Neural progenitor cell (in vitro differentiated cells): Measurements from ENCODE around the gene CCDC66.

Experiments
- EZH2 ChIP-seq: fragments of 200-600 bp; sonication (generic); IDR thresholded peaks from 2 replicates; pipeline ENCODE4 v1.6.1; 2017; ENCODE audit warnings: antibody characterized with exemption, mild to moderate bottlenecking, moderate library complexity
- TF ChIP-seq, protein P1 (sequence below): fragments of 200-600 bp; sonication (generic); IDR thresholded peaks from 2 replicates; pipeline ENCODE4 v1.5.1; 2017; ENCODE audit warnings: antibody characterized with exemption, mild to moderate bottlenecking

DNA sequence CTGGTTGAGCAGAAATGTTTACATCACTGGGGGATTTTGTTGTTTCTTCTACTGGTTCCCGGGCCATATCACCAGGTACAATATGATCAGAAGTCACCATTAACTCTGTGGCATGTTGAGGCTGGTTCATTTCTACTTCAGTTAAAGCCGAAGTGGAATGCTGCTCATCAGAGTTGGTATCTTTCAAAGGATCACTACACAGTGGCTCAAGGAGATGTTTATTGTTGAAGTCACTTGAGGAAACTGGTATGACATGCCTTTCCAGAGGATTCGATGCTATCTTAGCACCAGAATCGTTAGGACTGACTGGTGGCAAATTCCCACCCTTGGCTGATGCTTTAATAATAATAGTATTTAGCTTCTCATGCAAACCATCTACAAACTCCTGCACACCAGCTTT lies 76.2 kb downstream of the CCDC66 start:
- TF ChIP-seq, protein P1, sequence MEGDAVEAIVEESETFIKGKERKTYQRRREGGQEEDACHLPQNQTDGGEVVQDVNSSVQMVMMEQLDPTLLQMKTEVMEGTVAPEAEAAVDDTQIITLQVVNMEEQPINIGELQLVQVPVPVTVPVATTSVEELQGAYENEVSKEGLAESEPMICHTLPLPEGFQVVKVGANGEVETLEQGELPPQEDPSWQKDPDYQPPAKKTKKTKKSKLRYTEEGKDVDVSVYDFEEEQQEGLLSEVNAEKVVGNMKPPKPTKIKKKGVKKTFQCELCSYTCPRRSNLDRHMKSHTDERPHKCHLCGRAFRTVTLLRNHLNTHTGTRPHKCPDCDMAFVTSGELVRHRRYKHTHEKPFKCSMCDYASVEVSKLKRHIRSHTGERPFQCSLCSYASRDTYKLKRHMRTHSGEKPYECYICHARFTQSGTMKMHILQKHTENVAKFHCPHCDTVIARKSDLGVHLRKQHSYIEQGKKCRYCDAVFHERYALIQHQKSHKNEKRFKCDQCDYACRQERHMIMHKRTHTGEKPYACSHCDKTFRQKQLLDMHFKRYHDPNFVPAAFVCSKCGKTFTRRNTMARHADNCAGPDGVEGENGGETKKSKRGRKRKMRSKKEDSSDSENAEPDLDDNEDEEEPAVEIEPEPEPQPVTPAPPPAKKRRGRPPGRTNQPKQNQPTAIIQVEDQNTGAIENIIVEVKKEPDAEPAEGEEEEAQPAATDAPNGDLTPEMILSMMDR = no peak
- TF ChIP-seq EZH2 = no peak
